ENCODE data around the gene AP5M1.

The AP5M1 gene

GRCh38 chr14:57345106-57345505 is 76.3 kb downstream of the AP5M1 start:
- no peaks in the 10 kb centered on the region for H3K36me3 ChIP-seq (ENCODE audit: insufficient read depth, low read length)
- no peaks in the 10 kb centered on the region for H3K9me2 ChIP-seq (ENCODE audit: low read depth, low read length)
- no peaks in the 10 kb centered on the region for H3F3A ChIP-seq (ENCODE audit: insufficient read depth, low read length)
- H4K20me1 ChIP-seq (ENCODE audit: insufficient read depth, low read length), result no peaks in the 10 kb centered on the region
- no peaks in the 10 kb centered on the region for H3K4me1 ChIP-seq (ENCODE audit: insufficient read depth, low read length, severe bottlenecking)
- H3K79me2 ChIP-seq (ENCODE audit: insufficient read depth, low read length), result no peaks in the 10 kb centered on the region
- H3K4me2 ChIP-seq (ENCODE audit: low read length), result no peak overlapping the region
- H2AFZ ChIP-seq (ENCODE audit: low read length), result no peak overlapping the region
- H3K9me3 ChIP-seq (ENCODE audit: low read length), result no peaks in the 10 kb centered on the region
- H3K4me3 ChIP-seq (ENCODE audit: low read depth, low read length, poor library complexity, severe bottlenecking), result no peak overlapping the region
- TF ChIP-seq CTCF (IDR thresholded peaks at IDR 0.05; ENCODE audit: low read length) (no peak), EZH2 (IDR thresholded peaks at IDR 0.05; ENCODE audit: borderline replicate concordance, low read length) (no peak)
- H3K9ac ChIP-seq (ENCODE audit: low read length), result no peak overlapping the region
- H3K27ac ChIP-seq (ENCODE audit: low read depth, low read length, poor library complexity, severe bottlenecking), result no peak overlapping the region
- H3K27me3 ChIP-seq (ENCODE audit: insufficient read depth, low read length), result peaks cover 5% of the 10 kb centered on the region; the same call in 1 of the 2 replicates

- H3F3A ChIP-seq (ENCODE audit: insufficient read depth, low read length), result no peaks in the 10 kb centered on the region
- no peaks in the 10 kb centered on the region for H3K79me2 ChIP-seq (ENCODE audit: insufficient read depth, low read length)
- no peak overlapping the region for H3K4me3 ChIP-seq (ENCODE audit: low read depth, low read length, poor library complexity, severe bottlenecking)
- H2AFZ ChIP-seq (ENCODE audit: low read length), result no peak overlapping the region
- H3K9me3 ChIP-seq (ENCODE audit: low read length), result no peaks in the 10 kb centered on the region
- TF ChIP-seq CTCF (IDR thresholded peaks at IDR 0.05; ENCODE audit: low read length), result no peak
- no peaks in the 10 kb centered on the region for H4K20me1 ChIP-seq (ENCODE audit: insufficient read depth, low read length)
- no peaks in the 10 kb centered on the region for H3K36me3 ChIP-seq (ENCODE audit: insufficient read depth, low read length)
- H3K4me1 ChIP-seq (ENCODE audit: insufficient read depth, low read length, severe bottlenecking), result no peaks in the 10 kb centered on the region
- H3K4me2 ChIP-seq (ENCODE audit: low read length), result no peak overlapping the region
- H3K9ac ChIP-seq (ENCODE audit: low read length), result no peak overlapping the region
- H3K27ac ChIP-seq (ENCODE audit: low read depth, low read length, poor library complexity, severe bottlenecking), result no peak overlapping the region
- peaks cover 5% of the 10 kb centered on the region; the same call in 1 of the 2 replicates for H3K27me3 ChIP-seq (ENCODE audit: insufficient read depth, low read length)
- no peaks in the 10 kb centered on the region for H3K9me2 ChIP-seq (ENCODE audit: low read depth, low read length)
Observed at GRCh38 chr14:57346741-57347140, 78.0 kb downstream of the AP5M1 start.
